Measurements from ENCODE around the gene SLC25A46.

DNA sequence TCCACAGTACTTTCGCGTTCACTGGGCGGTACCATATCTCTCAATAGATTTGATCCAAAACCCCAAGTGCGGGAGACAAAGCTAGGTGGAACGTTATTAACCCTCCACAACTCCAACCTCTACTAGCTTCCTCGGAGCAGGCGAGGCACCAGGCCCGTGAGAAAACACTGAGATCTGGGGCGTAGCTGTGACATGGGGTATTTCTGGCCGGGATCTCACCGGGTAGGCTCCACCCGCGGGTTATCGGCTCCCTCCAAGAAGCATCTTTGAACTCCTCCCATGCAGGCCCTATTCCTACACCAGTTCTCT, 350 bp upstream of the SLC25A46 start:
- TF ChIP-seq, protein P1, sequence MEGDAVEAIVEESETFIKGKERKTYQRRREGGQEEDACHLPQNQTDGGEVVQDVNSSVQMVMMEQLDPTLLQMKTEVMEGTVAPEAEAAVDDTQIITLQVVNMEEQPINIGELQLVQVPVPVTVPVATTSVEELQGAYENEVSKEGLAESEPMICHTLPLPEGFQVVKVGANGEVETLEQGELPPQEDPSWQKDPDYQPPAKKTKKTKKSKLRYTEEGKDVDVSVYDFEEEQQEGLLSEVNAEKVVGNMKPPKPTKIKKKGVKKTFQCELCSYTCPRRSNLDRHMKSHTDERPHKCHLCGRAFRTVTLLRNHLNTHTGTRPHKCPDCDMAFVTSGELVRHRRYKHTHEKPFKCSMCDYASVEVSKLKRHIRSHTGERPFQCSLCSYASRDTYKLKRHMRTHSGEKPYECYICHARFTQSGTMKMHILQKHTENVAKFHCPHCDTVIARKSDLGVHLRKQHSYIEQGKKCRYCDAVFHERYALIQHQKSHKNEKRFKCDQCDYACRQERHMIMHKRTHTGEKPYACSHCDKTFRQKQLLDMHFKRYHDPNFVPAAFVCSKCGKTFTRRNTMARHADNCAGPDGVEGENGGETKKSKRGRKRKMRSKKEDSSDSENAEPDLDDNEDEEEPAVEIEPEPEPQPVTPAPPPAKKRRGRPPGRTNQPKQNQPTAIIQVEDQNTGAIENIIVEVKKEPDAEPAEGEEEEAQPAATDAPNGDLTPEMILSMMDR (IDR thresholded peaks at IDR 0.05) = no peak
- TF ChIP-seq POLR2AphosphoS5 (IDR thresholded peaks at IDR 0.05) (no peak), EP300 (IDR thresholded peaks at IDR 0.05) (no peak), POLR2A (IDR thresholded peaks at IDR 0.05) (no peak)
